Activated CD4-positive, alpha-beta T cell treated with anti-CD3 and anti-CD28 coated beads, Interleukin-2, Interleukin-4, amounts not matched to agents 100 ng/mL and 50 ng/mL, durations not matched to agents 16 hours and 8 hours (primary cell): ENCODE data around the gene LRRC26.
A peak's percentile ranks its signal among the peaks of the same experiment; 100 is the strongest.

Experiments
- DNase-seq: peaks from one replicate; pipeline ENCODE4 v3.0.0-alpha.2; 2020; ENCODE audit warnings: low spot score

LRRC26 gene

GRCh38 chr9:137152844-137153405 lies 16.9 kb downstream of the LRRC26 start:
- no peak for DNase-seq

DNA sequence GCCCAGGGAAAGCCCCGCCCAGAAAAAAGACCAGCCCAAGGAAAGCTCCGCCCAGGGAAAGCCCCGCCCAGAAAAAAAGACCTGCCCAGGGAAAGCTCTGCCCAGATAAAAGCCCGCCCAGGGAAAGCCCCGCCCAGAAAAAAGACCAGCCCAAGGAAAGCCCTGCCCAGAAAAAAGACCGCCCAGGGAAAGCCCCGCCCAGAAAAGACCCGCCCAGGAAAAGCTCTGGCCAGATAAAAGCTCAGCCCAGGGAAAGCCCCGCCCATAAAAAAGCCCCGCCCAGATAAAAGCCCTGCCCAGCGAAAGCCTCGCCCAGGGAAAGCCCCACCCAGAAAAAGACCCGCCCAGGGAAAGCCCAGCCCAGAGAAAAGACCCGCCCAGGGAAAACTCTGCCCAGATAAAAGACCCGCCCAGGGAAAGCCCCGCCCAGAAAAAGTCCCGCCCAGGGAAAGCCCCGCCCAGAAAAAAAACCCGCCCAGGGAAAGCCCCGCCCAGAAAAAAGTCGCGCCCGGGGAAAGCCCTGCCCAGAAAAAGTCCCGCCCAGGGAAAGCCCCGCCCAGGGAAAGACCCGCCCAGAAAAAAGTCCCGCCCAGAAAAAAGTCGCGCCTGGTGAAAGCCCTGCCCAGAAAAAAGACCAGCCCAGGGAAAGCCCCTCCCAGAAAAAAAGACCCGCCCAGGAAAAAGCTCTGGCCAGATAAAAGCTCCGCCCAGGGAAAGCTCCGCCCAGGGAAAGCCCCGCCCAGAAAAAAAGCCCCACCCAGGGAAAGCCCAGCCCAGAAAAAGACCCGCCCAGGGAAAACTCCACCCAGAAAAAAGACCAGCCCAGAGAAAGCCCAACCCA lies 19.0 kb downstream of the LRRC26 start:
- DNase-seq = peak; percentile 78

DNA sequence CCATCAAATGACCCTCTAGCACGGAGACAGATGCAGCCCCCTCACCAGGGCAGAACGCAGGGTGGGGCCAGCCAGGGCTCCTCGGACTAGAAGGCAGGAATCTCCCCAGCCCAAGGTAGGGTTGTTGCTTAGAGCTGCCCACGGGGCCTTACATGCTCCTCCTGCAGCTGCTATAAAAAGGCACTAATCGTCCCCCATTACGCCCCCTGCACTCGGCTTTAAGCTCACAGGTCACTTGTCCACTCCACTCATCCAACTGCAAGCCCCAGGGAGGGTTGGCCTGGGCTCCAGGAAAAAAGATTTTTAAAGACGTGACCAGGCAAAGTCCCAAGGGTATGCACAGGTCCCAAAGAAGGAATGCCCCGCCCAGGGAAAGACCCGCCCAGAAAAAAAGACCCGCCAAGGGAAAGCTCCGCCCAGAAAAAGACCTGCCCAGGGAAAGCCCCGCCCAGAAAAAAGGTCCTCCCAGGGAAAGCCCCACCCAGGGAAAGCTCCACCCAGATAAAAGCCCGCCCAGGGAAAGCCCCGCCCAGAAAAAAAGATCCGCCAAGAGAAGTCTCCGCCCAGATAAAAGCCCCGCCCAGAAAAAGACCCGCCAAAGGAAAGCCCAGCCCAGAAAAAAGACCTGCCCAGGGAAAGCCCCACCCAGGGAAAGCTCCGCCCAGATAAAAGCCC lies 19.8 kb downstream of the LRRC26 start:
- peak; percentile 61 for DNase-seq

DNA sequence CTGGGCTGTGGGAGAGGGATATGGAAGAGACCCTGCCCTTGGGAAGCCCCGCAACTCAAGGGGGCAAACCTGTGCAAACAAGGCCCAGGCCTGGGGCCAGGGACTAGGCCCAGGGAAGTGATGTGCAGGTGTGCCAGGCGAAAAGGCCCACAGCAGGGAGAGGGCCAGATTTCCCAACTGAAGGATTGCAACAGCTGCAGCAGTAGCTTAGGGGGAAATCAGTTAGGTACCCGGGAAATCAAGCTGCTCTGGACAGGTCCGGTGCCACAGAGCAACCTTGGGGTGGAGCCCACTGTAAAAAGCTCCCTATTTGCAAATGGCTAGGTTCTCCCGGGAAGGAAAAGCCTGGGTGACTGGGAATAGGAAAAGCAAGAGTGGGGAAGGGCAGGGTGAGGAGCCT lies 20.5 kb downstream of the LRRC26 start:
- DNase-seq = no peak

DNA sequence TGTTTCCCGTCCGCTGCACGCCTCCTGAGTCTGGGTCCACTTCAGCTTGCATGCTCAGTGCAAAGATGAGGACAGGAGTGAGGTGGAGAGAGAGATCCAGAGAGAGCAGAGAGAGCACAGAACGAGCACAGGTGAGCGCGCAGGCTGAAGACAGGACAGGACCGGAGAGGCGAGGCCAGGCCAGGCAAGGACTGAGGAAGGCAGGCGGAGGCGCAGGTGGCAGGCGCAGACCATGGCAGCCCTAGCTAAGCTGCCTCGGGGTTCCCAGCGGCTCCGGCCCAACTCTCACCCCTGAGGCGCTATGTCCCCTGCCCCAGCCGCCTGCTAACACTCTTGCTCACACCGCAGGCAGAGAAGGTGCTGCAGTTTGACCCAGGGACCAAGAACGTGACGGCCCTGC lies 21.2 kb downstream of the LRRC26 start:
- no peak for DNase-seq

DNA sequence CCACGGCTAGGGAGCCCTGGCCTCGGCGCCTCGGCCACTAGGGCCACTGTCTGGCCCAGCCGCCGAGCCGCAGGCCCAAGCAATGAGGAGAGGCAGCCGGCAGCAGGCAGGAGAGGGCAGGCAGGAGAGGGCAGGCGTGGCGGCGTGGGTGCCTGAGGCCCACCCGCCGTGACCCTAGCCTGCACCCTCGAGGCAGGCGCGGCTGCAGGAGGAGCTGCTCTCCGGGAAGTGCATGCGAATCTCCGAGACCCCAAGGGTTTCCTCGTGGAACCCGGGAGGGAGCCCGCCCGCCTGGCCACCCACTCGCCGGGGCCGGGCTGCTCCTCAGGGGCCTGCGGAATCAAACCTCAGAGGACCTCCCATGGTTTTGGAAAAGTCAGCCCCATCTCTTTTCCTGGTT lies 21.6 kb downstream of the LRRC26 start:
- DNase-seq = no peak

DNA sequence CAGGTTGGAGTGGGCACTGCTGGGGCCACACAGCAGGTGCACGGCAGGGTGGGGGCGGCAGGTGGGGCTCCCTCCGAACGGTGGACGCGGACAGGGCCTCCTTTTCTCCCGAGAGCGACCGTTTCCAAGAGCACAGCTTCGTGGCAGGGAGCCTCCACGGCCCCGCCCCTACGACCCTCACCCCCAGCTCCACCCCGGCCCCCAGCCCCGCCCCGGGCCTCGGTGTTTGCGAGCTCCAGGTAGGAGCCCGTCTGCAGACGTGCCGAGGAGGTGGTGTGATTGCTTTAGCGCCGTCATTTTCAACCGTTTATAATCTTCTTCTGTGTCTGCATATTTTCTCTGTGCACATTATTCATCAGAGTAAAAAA lies 22.1 kb downstream of the LRRC26 start:
- DNase-seq = no peak

GRCh38 chr9:137147091-137147792 lies 22.6 kb downstream of the LRRC26 start:
- DNase-seq = no peak

- DNase-seq = no peak
Measured at GRCh38 chr9:137146527-137146918, 23.3 kb downstream of the LRRC26 start.

DNA sequence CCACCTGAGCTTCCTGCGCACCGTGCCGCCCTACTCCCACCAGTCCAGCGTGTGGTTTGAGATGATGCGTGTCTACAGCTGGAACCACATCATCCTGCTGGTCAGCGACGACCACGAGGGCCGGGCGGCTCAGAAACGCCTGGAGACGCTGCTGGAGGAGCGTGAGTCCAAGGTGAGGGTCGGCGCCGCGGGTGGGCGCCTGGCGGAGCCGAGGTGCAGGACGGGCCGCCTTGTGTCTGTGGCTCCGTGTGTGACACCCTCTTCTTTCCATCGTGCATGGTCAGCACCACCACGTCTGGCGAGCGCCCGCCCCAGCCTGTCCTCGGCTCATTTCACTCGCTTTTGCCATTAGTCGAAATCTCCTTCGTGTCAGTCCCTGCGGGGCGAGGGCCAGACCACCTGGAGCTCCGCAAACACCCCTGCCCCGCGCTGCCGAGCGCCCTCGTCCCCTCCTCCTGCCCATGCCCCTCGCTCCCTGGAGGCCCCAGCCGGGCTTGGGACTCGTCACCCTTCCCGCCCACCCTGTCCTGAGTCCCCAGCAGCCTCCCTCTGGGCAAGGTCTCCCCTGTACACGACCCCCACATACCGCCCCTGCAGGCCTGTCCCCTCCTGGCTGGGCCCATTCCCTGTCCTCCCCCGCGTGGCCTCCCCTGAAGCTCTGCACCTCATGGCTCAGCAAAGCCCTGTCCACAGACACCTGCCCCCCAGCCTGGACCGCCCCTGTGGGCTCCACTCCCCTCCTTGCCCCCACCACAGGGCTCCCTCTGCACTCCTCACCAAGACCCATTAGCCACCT lies 23.9 kb downstream of the LRRC26 start:
- DNase-seq = no peak

GRCh38 chr9:137143459-137143858 lies 26.4 kb downstream of the LRRC26 start:
- no peak for DNase-seq

GRCh38 chr9:137141976-137142936 lies 27.6 kb downstream of the LRRC26 start:
- DNase-seq = no peak

DNA sequence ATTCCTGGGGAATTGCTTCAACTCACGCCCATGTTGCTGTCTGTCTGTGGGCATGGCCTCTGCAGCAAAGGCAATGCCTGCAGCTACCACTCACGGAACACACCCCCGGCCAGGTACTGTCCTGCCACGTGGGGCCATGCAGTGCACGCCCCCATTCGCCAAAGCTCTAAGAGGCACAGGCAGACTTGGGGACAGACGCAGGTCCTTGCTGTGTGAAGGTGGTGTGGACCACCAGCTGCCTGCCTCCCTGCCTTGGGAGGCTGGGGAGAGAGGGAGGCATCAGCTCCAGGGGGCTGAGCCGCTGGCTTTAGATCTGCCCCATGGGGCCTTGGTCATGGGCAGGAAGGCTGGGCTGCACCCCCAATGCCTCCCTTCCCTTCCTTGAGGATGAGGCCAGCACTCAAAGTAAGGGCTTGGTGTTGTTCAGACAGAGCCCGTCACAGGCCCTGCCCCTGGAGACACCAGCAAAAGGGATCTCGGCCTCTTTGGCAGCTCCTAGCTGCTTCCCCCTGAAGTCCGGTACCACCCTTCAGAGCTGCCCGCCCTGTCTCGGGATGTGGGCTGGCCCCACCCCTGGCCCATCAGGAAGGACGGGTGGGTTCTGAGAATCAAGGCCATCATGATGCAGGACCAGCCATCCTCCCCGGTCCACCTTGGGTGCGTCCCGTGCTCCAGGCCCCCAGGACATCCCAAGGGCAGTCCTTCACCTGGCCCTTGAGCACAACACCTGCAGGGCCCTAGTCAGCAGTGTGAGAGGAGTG lies 28.6 kb downstream of the LRRC26 start:
- no peak for DNase-seq

- no peak for DNase-seq
Measured at GRCh38 chr9:137140151-137141012, 29.5 kb downstream of the LRRC26 start.

- no peak for DNase-seq
Measured at GRCh38 chr9:137139468-137140150, 30.2 kb downstream of the LRRC26 start.

DNA sequence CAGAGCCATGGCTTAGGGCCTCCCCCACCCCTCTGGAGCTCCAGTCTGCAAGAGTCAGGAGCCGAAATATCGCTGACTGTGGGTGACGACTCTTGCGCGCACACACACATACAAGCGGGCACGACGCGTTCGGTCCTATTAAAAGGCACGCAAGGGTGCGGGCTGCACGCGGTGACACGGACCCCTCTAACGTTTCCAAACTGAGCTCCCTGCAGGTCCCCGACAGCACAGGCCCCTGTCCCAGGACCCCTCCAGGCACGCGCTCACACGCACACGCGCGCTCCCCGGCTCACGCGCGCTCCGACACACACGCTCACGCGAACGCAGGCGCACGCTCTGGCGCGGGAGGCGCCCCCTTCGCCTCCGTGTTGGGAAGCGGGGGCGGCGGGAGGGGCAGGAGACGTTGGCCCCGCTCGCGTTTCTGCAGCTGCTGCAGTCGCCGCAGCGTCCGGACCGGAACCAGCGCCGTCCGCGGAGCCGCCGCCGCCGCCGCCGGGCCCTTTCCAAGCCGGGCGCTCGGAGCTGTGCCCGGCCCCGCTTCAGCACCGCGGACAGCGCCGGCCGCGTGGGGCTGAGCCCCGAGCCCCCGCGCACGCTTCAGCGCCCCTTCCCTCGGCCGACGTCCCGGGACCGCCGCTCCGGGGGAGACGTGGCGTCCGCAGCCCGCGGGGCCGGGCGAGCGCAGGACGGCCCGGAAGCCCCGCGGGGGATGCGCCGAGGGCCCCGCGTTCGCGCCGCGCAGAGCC lies 31.0 kb downstream of the LRRC26 start, which contains the start of gene GRIN1:
TSS of gene GRIN1 (plus strand) at position 433 of the 746 bp plus-strand sequence. CDS start 333 bp downstream, outside the sequence.
- no peak for DNase-seq

DNA sequence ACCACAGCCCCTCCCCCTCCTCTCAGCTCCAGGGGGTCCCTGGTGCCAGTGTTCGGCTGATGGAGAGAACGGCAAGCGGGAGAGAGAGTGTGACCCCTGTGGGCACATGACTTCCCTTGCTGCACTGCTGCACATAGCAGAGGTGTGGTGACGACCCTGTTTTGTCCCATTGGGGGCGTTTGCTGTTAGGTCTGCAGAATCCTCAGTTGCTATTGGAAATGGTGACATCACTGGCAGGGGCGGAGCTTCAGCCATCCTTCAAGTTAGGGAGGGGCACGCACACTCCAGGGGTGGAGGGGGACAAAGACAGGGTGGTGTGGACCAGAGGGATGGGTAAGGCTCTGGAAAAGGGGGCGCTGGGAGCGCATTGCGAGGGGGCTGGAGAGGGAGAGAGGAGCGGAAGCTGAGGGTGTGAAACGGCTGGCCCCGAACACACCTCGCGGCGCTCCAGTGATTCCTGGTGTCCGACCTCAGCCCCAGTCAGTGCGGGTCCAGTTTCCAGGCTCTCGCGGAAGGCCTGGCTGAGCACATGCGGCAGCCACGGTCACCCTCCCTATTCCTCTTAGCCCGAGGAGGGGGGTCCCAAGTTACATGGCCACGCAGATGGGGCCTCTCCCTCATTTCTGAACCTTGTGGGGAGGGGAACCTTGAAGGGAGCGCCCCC lies 31.7 kb downstream of the LRRC26 start:
- no peak for DNase-seq
